ENCODE data around the gene SRCIN1.

SRCIN1 gene

GRCh38 chr17:38507436-38507835 lies 98.3 kb downstream of the SRCIN1 start:
- no peak for TF ChIP-seq GATA2 (IDR thresholded peaks at IDR 0.05; ENCODE audit: low read depth, low read length)
- no peak for TF ChIP-seq GATA3 (IDR thresholded peaks at IDR 0.05; ENCODE audit: low read depth, low read length)

- TF ChIP-seq GATA2 (IDR thresholded peaks at IDR 0.05; ENCODE audit: low read depth, low read length): no peak
Measured at GRCh38 chr17:38504216-38504615, 101.5 kb downstream of the SRCIN1 start.

- no peak for TF ChIP-seq GATA3 (IDR thresholded peaks at IDR 0.05; ENCODE audit: low read depth, low read length)
- no peak for TF ChIP-seq GATA2 (IDR thresholded peaks at IDR 0.05; ENCODE audit: low read depth, low read length)
Measured at GRCh38 chr17:38498353-38498752, 107.4 kb downstream of the SRCIN1 start.

DNA sequence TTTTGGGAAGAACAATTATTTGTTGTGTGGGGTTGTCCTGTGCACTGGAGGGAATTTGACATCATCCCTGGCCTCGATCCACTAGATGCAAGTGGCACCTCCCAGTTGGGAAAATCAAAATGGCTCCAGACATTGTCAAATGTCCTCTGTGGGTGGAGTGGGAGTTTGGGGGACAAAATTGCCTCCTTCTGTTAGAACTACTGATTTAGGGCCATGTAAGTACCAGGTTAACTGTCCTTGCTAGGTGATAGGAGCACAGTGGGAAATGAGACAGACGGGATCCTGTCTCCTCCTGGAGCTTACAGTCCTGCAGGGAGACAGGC lies 120.6 kb downstream of the SRCIN1 start:
- TF ChIP-seq GATA2 (IDR thresholded peaks at IDR 0.05; ENCODE audit: low read depth, low read length) (no peak), GATA3 (IDR thresholded peaks at IDR 0.05; ENCODE audit: low read depth, low read length) (no peak)

Data from SH-SY5Y (cell line).